AG09309 (cell line): ENCODE results near the gene HTRA2.

ENCODE experiments used
- DNase-seq: peaks from one replicate; pipeline ENCODE4 v3.0.0-alpha.2; 2010; ENCODE audit warnings: low read depth
- H3K4me3 ChIP-seq: 2 replicates; pipeline ENCODE4 v1.5.1; 2011; ENCODE audit warnings: mild to moderate bottlenecking, low read depth, low read length, moderate library complexity; ENCODE audit not compliant: control insufficient read depth
- TF ChIP-seq, protein P1 (sequence below): IDR thresholded peaks from 2 replicates; pipeline ENCODE4 v1.5.1; 2011; ENCODE audit warnings: mild to moderate bottlenecking, low read depth, low read length, inconsistent platforms; ENCODE audit not compliant: insufficient read depth, control insufficient read depth; ENCODE audit errors: missing control alignments

HTRA2 gene

DNA sequence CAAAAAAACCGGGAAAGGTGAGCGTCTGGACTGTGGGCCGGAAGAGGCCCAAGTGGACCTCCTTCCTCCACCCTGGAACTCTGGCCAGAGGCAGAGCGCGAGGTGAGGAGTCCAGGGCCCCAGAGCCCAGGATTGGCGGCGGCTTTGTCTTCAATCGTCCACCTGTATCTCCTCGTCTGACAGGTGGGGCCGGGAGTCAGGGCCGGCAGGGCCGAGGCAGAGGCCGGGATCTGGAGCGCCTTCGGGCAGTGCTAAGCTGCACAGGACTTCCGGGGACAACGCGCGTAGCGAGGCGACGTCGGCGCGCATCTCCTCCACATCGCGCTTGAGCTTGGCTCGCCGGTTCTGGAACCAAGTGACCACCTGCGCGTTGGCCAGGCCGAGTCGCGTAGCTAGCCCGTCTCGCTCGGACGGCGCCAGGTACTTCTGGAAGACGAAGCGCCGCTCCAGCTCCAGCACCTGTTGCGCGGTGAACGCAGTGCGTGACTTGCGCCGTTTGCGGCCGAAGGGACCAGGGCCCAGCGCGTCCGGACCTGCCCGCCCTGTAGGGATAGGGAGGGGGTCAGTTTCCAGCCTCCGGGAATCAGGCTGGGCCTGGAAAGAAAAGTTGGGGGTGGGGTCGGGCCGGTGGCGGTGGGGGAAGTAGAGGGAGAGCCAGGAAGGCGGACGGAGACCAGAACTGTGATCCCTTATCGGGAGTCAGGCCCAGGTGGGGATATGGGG lies 31.8 kb upstream of the HTRA2 start:
- TF ChIP-seq, protein P1, sequence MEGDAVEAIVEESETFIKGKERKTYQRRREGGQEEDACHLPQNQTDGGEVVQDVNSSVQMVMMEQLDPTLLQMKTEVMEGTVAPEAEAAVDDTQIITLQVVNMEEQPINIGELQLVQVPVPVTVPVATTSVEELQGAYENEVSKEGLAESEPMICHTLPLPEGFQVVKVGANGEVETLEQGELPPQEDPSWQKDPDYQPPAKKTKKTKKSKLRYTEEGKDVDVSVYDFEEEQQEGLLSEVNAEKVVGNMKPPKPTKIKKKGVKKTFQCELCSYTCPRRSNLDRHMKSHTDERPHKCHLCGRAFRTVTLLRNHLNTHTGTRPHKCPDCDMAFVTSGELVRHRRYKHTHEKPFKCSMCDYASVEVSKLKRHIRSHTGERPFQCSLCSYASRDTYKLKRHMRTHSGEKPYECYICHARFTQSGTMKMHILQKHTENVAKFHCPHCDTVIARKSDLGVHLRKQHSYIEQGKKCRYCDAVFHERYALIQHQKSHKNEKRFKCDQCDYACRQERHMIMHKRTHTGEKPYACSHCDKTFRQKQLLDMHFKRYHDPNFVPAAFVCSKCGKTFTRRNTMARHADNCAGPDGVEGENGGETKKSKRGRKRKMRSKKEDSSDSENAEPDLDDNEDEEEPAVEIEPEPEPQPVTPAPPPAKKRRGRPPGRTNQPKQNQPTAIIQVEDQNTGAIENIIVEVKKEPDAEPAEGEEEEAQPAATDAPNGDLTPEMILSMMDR = no peak
- no peak for DNase-seq
- peak overlapping the region; percentile 47 for H3K4me3 ChIP-seq

DNA sequence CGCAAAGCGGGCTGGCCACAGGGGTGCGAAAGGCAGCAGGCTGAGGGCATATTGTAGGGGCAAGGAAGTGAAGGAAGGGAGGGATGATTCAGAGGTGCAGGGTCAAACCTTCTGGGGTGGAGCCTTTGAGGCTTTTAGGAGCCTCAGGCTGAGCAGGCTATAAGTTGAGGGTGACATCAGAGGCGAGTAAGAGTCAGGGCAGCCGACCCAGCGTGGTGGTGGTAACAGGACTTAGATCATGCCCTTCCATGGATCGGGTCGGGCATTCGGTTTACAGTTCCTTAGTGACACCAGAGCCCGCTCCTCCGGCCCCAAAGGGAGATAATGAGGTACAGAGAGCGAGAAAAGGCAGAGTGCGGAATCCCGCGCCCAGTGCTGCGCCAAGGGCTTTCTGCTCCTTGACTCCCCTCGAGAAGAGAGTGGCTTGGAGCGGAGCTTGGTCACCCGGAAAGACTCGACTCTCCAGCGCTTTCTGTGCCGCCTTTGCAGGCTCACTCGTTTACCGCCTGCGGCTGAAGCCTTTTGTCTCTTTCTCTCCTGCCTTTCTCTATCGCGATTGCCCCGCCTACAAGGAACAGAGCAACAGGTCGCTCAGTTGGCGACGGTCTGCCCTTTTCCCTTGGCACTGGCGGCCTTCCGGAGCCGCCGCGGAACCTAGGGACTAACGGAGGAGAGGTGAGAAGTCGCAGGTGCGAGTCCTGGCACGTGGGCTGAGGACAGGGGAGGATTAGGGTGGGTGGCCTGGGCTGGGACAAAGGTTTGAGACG lies 31.1 kb upstream of the HTRA2 start:
- H3K4me3 ChIP-seq = peak overlapping the region; percentile 47

DNA sequence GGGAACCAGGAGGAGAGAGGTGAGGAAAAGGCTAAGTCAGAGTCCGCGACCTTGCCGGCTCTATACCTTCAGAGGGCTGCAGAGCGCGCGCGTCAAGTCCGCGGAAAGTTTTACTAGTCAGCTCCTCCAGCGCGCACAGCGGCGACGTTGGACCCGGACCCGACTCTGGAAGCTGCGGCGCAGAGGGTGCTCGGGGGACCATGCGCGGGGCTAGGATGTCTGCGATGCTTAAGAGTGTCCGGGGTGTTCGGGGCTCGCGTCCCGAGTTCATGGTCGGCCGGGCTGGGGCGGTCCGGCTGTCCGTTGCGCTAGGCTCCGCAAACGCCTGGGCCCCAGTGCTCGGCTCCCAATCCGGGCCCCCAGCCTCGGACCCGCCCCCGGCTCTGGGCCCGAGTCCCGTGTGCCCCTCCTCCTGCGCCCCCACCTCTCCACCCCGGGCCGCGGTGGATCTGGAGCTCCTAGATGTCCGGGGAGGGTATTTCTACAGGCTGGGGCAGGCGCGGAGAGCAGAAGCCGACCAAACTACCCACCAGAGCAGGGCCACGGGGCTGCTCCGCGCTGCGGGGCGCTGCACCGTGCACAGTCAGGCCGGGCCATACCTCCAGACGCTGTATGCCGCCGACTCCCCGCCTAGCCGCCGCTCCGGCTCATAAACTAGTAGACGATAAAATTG lies 30.3 kb upstream of the HTRA2 start, which contains the start of gene LBX2:
Gene LBX2, minus strand, starts transcription at position 337 of the 673 bp plus-strand sequence. Its CDS starts 66 bp downstream, at position 271.
- DNase-seq = no peak
- TF ChIP-seq, protein P1 = no peak
- H3K4me3 ChIP-seq = peak within 1 kb of the TSS; percentile 47

More for the DNA sequence above, 31.1 kb upstream of the HTRA2 start:
- TF ChIP-seq, protein P1 = no peak
- no peak for DNase-seq

DNA sequence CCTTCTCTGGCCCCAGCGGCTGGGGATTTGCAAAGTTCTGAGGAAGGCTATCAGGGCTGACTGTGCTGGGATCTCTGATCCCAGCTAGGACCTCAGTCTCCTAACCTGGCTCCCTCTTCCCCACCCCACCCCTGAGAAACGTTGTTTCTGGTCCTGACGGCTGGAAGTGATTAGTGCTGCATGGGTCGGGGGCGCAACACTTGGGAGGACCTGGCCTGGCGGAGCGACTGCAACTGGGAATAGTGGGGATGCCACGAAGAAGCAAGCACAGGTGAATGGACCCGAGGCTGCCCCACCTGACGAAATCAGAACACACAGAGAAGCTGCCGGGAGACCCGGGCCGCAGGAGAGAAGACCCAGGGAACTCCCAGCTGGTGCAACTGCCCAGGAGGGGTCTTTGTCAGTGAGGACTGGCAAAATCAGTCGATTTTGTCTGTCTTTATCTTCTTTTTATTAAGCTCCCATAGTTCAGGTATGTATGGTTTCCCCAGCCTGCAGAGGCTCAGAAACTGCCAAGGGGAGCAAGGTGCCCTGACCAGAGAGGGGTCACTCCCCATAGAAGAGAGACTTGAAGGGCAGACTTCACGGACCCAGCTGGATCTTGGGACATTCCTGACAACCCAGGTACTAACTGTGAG lies 29.7 kb upstream of the HTRA2 start:
- no peak for DNase-seq
- TF ChIP-seq, protein P1 = no peak
- peak overlapping the region; percentile 47; the same call in 1 of the 2 replicates for H3K4me3 ChIP-seq

DNA sequence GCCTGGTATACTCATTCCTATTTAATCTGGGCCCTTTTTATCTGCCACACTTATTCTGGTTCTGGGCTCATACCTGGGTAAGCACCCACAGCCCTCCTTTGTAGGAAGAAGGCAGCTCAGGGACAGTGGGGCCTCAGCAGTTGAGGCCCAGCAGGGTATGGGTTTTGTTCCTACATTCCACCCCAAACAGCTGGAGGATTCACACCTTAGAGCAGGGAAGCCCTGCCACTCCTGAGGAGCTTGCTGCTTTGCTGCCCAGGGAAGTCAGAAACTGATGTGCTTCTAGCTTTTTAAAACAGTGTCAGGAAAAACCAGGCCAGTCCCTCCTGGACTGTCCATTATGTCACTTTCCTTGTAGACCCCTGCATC lies 29.2 kb upstream of the HTRA2 start:
- TF ChIP-seq, protein P1 = no peak
- H3K4me3 ChIP-seq = no peak overlapping the region

More for the DNA sequence above, 29.2 kb upstream of the HTRA2 start:
- DNase-seq = no peak
